ENCODE results near the gene DRD3. TPM values are rescaled to one million over a fixed set of nuclear protein-coding genes. Genes with fewer than 3 reads are reported as not detected.

The DRD3 gene
- total and polyA plus RNA-seq, 4 donors = not detected

- H3K36me3 ChIP-seq (ENCODE audit: control insufficient read depth in 4 of 4, insufficient read depth in 3 of 4, low read depth in 1 of 4, low read length in 3 of 4) = no peaks in the 10 kb centered on the region
- no peak overlapping the region for H3K4me3 ChIP-seq (ENCODE audit: low read depth in 1 of 3, low read length in 3 of 3)
- WGBS = 72% methylated on average over 6 of the region's 6 CpGs
- DNase-seq (ENCODE audit: low spot score) = no peak
- H3K27me3 ChIP-seq (ENCODE audit: control insufficient read depth in 4 of 4, insufficient read depth in 4 of 4, low read length in 3 of 4) = no peaks in the 10 kb centered on the region
- TF ChIP-seq CTCF (IDR thresholded peaks at IDR 0.05; ENCODE audit: low read depth, low read length, missing input control) (no peak), RXRA (IDR thresholded peaks at IDR 0.05) (no peak), HNF4A (conservative IDR thresholded peaks at IDR 0.05) (no peak), ATF3 (IDR thresholded peaks at IDR 0.05) (no peak), FOXA1 (IDR thresholded peaks at IDR 0.05) (no peak), ZBTB33 (IDR thresholded peaks at IDR 0.05) (no peak), SP1 (IDR thresholded peaks at IDR 0.05) (no peak), JUND (IDR thresholded peaks at IDR 0.05) (no peak)
- H3K9ac ChIP-seq (ENCODE audit: low read depth in 1 of 2, low read length in 2 of 2) = no peak overlapping the region
- H3K9me3 ChIP-seq (ENCODE audit: control insufficient read depth in 4 of 4, low read length in 3 of 4) = no peaks in the 10 kb centered on the region
- no peak overlapping the region for H3K27ac ChIP-seq (ENCODE audit: low read depth in 1 of 2, low read length in 2 of 2)
- no peaks in the 10 kb centered on the region for H3K4me1 ChIP-seq (ENCODE audit: control insufficient read depth in 4 of 4, insufficient read depth in 4 of 4, low read length in 3 of 4)
Measured at GRCh38 chr3:114176487-114176886, 2.4 kb downstream of the DRD3 start.

- TF ChIP-seq RAD21 (IDR thresholded peaks at IDR 0.05) (no peak), TAF1 (conservative IDR thresholded peaks at IDR 0.05) (no peak), RXRA (IDR thresholded peaks at IDR 0.05) (no peak), FOXA2 (IDR thresholded peaks at IDR 0.05) (no peak), FOXA1 (IDR thresholded peaks at IDR 0.05) (no peak), ZBTB33 (IDR thresholded peaks at IDR 0.05) (no peak), CTCF (IDR thresholded peaks at IDR 0.05; ENCODE audit: low read depth, low read length, missing input control) (no peak), ATF3 (IDR thresholded peaks at IDR 0.05) (no peak), NR2F2 (IDR thresholded peaks at IDR 0.05) (no peak), SP1 (IDR thresholded peaks at IDR 0.05) (no peak), YY1 (IDR thresholded peaks at IDR 0.05) (no peak), JUND (IDR thresholded peaks at IDR 0.05) (no peak), MAX (IDR thresholded peaks at IDR 0.05) (no peak), GABPA (IDR thresholded peaks at IDR 0.05 in 1 of 2, conservative IDR thresholded peaks at IDR 0.05 in 1 of 2) (no peak), REST (IDR thresholded peaks at IDR 0.05) (no peak), HNF4G (IDR thresholded peaks at IDR 0.05) (no peak), HNF4A (conservative IDR thresholded peaks at IDR 0.05) (no peak), EGR1 (IDR thresholded peaks at IDR 0.05; ENCODE audit: low read depth in 2 of 2) (no peak)
- Histone ChIP-seq H3K27me3 (ENCODE audit: control insufficient read depth in 4 of 4, insufficient read depth in 4 of 4, low read length in 3 of 4) (no peaks in the 10 kb centered on the region), H3K36me3 (ENCODE audit: control insufficient read depth in 4 of 4, insufficient read depth in 3 of 4, low read depth in 1 of 4, low read length in 3 of 4) (no peaks in the 10 kb centered on the region), H3K9ac (ENCODE audit: low read depth in 1 of 2, low read length in 2 of 2) (no peak overlapping the region), H3K27ac (ENCODE audit: low read depth in 1 of 2, low read length in 2 of 2) (no peak overlapping the region), H3K9me3 (ENCODE audit: control insufficient read depth in 4 of 4, low read length in 3 of 4) (no peaks in the 10 kb centered on the region), H3K4me1 (ENCODE audit: control insufficient read depth in 4 of 4, insufficient read depth in 4 of 4, low read length in 3 of 4) (no peaks in the 10 kb centered on the region), H3K4me3 (ENCODE audit: low read depth in 1 of 3, low read length in 3 of 3) (no peak overlapping the region)
- WGBS = 55% methylated on average over 3 of the region's 3 CpGs
- no peak for DNase-seq (ENCODE audit: low spot score)
Measured at GRCh38 chr3:114175204-114175987, 3.5 kb downstream of the DRD3 start.

Measured in liver (tissue), 9 donors.